ENCODE results near the gene LMOD1. TPM values are rescaled to one million over a fixed set of nuclear protein-coding genes. Genes with fewer than 3 reads are reported as not detected.

Gene LMOD1
- polyA plus RNA-seq, 1 of the 3 experiments (the other 2 are of a cell fraction) = 2.7 TPM

DNA sequence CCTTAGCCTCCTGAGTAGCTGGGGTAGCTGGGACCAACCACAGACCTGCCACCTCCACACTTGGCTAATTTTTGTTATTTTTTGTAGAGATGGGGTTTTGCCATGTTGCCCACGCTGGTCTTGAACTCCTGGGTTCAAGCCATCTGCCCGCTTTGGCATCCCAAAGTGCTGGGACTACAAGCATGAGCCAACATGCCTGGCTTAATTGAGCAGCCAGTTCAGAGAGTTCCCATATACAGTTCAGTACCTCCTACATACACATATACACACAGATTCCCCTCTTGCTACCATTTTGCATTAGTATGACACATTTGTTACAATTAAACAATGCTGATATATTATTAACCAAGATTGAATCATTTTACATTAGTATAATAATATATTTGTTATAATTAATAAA is 39.0 kb upstream of the LMOD1 start (continued):
- no peak for TF ChIP-seq YY1 (IDR thresholded peaks at IDR 0.05; ENCODE audit: low read depth)
- TF ChIP-seq MXI1 (IDR thresholded peaks at IDR 0.05; ENCODE audit: low read depth, low read length) = no peak
- TF ChIP-seq SIN3A (IDR thresholded peaks at IDR 0.05; ENCODE audit: borderline replicate concordance, low read depth, low read length) = no peak
- TF ChIP-seq RCOR1 (IDR thresholded peaks at IDR 0.05; ENCODE audit: low read length) = no peak
- TF ChIP-seq TCF12 (IDR thresholded peaks at IDR 0.05) = no peak
- TF ChIP-seq CHD2 (IDR thresholded peaks at IDR 0.05; ENCODE audit: low read length, partially characterized antibody) = no peak

DNA sequence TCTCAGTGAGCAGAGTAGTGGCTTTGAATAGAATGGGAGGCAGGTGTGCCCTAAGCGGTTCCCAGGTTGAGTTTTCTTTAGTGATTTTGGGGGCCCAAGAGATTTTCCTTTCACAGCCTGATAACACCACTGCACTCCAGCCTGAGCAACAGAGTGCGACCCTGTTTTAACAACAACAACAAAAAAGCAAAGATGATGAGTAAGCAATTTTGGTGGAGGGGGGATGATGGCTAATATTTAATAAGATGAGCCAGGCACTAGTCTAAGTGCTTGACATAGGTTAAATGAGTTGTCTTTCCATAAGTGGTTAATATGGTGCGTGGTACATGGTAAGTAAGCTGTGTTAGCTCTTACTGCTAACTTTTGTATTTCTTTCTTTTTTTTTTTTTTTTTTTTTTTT is 38.1 kb upstream of the LMOD1 start:
- 93% methylated on average over 3 of the region's 3 CpGs for WGBS (ENCODE audit: low lambda C conversion rate)
- POLR2A ChIA-PET = no interaction called here
- CTCF ChIA-PET = interaction anchor here (0.8 to 9.6 kb wide), 3 partner anchors 15 to 106 kb away, joined by 3 to 58 read pairs (median 4); no protein-coding TSS in a partner anchor

More for the DNA sequence above, 38.1 kb upstream of the LMOD1 start:
- no peaks in the 10 kb centered on the region for H3K9me3 ChIP-seq
- no peak overlapping the region; a peak in 1 of 4 replicates for H3K4me3 ChIP-seq (ENCODE audit: low read depth in 2 of 2, low read length in 1 of 2)
- H3F3A ChIP-seq (replicated peaks; ENCODE audit: insufficient read depth) = peaks cover 11% of the 10 kb centered on the region
- H2AFZ ChIP-seq (ENCODE audit: low read depth) = no peak overlapping the region
- no peak overlapping the region for H3K27ac ChIP-seq (ENCODE audit: low read depth in 2 of 2, low read length in 1 of 2)
- H3K4me1 ChIP-seq (ENCODE audit: control insufficient read depth in 1 of 2, insufficient read depth in 2 of 2, low read depth in 1 of 2, low read length in 1 of 2) = peaks cover 0 to 8% of the 10 kb centered on the region in 2 experiments; a peak in 2 of 4 replicates
- no peak for DNase-seq
- H3K79me2 ChIP-seq (ENCODE audit: insufficient read depth) = peaks cover 58% of the 10 kb centered on the region
- H3K36me3 ChIP-seq (replicated peaks in 1 of 2; ENCODE audit: control insufficient read depth in 1 of 2, insufficient read depth in 2 of 2, low read length in 1 of 2) = peaks cover 7% of the 10 kb centered on the region in 2 experiments
- H3K4me2 ChIP-seq = peak overlapping the region; percentile 72; the same call in 1 of the 2 replicates
- H4K20me1 ChIP-seq (ENCODE audit: insufficient read depth) = peaks cover 18% of the 10 kb centered on the region
- H3K27me3 ChIP-seq (ENCODE audit: insufficient read depth) = no peaks in the 10 kb centered on the region
- no peak overlapping the region for H3K9ac ChIP-seq
- no peaks in the 10 kb centered on the region for H3K9me2 ChIP-seq
- TF ChIP-seq TAF1 (IDR thresholded peaks at IDR 0.05; ENCODE audit: borderline replicate concordance, low read depth, low read length) (no peak), REST (IDR thresholded peaks at IDR 0.05; ENCODE audit: low read depth, low read length) (no peak), TEAD4 (IDR thresholded peaks at IDR 0.05; ENCODE audit: borderline replicate concordance, insufficient read depth) (no peak)
